ENCODE data around the gene FETUB. TPM values are rescaled to one million over a fixed set of nuclear protein-coding genes. Genes with fewer than 3 reads are reported as not detected.

Gene FETUB
- total RNA-seq, 1 experiment from 2014 or later = not detected

DNA sequence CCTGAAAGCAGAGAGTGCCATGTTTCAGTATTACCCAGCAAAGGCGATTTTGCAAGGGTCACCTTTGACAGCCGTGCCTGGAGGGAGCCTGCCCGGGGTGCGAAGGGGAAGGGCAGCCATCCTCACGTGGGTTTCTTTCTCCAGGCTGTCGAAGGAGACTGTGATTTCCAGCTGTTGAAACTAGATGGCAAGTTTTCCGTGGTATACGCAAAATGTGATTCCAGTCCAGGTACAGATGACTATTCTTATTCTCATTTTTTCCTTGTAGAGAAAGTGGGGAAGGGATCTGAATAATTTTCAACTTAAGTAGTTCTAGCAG, 23.9 kb upstream of the FETUB start:
- Histone ChIP-seq H3K4me2 (ENCODE audit: low read length) (no peak overlapping the region), H3K9me3 (ENCODE audit: control insufficient read depth in 1 of 2, insufficient read depth in 1 of 2, low read depth in 1 of 2, low read length in 2 of 2) (no peaks in the 10 kb centered on the region), H3K9me2 (ENCODE audit: insufficient read depth) (no peaks in the 10 kb centered on the region), H2AFZ (ENCODE audit: low read depth, low read length, poor library complexity, severe bottlenecking) (no peak overlapping the region), H4K20me1 (ENCODE audit: insufficient read depth) (no peaks in the 10 kb centered on the region), H3K36me3 (ENCODE audit: control insufficient read depth in 1 of 2, insufficient read depth in 2 of 2, low read length in 2 of 2) (no peaks in the 10 kb centered on the region), H3K9ac (ENCODE audit: low read length) (no peak overlapping the region), H3K4me3 (replicated peaks in 1 of 2; ENCODE audit: low read depth in 1 of 2, low read length in 2 of 2) (no peak overlapping the region), H3K4me1 (ENCODE audit: control insufficient read depth in 1 of 2, insufficient read depth in 2 of 2, low read length in 2 of 2) (peaks cover 2 to 21% of the 10 kb centered on the region in 2 experiments; a peak in 2 of 4 replicates), H3K27ac (ENCODE audit: low read depth, low read length) (no peak overlapping the region), H3K27me3 (ENCODE audit: insufficient read depth, low read length) (no peaks in the 10 kb centered on the region), H3K79me2 (ENCODE audit: insufficient read depth, low read length) (no peaks in the 10 kb centered on the region)
- no peak for DNase-seq (ENCODE audit: low read depth, low spot score)
- ChIA-PET RAD21 (ENCODE audit: low non-redundant PET in 1 of 2, low total read pairs in 2 of 2, uncharacterized antibody in 2 of 2, unreplicated experiment in 2 of 2) (no interaction called here), POLR2A (interaction anchor here (2.4 kb wide), 1 partner anchor 167 kb away, joined by 11 read pairs; the partner anchor contains the start of gene EIF4A2), CTCF (interaction anchor here (1.2 to 8.4 kb wide), 14 partner anchors 8 to 673 kb away, joined by 3 to 64 read pairs (median 8); partner anchors contain the start of gene TBCCD1)
- ATAC-seq = no peak
- BruUV-seq (replicated peaks) = no TSS peak
- TF ChIP-seq EZH2phosphoT487 (IDR thresholded peaks at IDR 0.05; ENCODE audit: borderline replicate concordance) = no peak
- no peak for TF ChIP-seq ZFX (IDR thresholded peaks at IDR 0.05)
- TF ChIP-seq, protein P1, sequence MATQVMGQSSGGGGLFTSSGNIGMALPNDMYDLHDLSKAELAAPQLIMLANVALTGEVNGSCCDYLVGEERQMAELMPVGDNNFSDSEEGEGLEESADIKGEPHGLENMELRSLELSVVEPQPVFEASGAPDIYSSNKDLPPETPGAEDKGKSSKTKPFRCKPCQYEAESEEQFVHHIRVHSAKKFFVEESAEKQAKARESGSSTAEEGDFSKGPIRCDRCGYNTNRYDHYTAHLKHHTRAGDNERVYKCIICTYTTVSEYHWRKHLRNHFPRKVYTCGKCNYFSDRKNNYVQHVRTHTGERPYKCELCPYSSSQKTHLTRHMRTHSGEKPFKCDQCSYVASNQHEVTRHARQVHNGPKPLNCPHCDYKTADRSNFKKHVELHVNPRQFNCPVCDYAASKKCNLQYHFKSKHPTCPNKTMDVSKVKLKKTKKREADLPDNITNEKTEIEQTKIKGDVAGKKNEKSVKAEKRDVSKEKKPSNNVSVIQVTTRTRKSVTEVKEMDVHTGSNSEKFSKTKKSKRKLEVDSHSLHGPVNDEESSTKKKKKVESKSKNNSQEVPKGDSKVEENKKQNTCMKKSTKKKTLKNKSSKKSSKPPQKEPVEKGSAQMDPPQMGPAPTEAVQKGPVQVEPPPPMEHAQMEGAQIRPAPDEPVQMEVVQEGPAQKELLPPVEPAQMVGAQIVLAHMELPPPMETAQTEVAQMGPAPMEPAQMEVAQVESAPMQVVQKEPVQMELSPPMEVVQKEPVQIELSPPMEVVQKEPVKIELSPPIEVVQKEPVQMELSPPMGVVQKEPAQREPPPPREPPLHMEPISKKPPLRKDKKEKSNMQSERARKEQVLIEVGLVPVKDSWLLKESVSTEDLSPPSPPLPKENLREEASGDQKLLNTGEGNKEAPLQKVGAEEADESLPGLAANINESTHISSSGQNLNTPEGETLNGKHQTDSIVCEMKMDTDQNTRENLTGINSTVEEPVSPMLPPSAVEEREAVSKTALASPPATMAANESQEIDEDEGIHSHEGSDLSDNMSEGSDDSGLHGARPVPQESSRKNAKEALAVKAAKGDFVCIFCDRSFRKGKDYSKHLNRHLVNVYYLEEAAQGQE (IDR thresholded peaks at IDR 0.05; ENCODE audit: low read depth) = no peak
- TF ChIP-seq, protein P2, sequence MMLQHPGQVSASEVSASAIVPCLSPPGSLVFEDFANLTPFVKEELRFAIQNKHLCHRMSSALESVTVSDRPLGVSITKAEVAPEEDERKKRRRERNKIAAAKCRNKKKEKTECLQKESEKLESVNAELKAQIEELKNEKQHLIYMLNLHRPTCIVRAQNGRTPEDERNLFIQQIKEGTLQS (IDR thresholded peaks at IDR 0.05) = no peak
- no peak for TF ChIP-seq EZH2 (IDR thresholded peaks at IDR 0.05)
- intact Hi-C loops (cut with micrococcal nuclease) = loop anchor here (2.0 to 5.0 kb wide), 2 partner anchors 359 to 633 kb away; no protein-coding TSS in a partner anchor

Measured in HCT116 (cell line).